ENCODE data around the gene VPS29. TPM values are rescaled to one million over a fixed set of nuclear protein-coding genes. Genes with fewer than 3 reads are reported as not detected.

VPS29 gene
- total and polyA plus RNA-seq, 2 of the 4 experiments (the other 2 are of a cell fraction), result 122 to 150 TPM

DNA sequence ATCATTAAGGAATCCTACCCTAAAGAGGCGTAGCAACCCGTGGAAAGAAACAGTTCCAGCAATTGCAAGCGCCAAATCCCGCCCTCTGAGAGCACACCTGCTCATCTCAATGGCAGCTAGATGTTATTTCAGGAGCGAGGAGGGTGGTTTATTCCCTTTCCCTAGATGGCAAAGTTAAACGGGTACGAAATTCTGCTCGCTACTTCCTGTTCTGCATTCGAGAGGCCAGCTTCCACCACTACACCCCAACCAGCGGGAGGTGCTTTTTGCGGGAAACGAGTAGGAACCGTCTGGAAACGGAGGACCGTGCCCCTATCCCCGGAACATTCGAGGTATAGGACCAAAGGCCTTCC is 536 bp downstream of the VPS29 start:
- Histone ChIP-seq H3K79me1 (ENCODE audit: low read depth in 1 of 2, low read length in 2 of 2) (peaks cover 7 to 20% of the 10 kb centered on the region in 2 experiments; a peak in 2 of 4 replicates), H3K18ac (ENCODE audit: low read depth, low read length) (no peak overlapping the region), H3K27ac (ENCODE audit: insufficient read depth, low read length) (peak overlapping the region; percentile 71), H3K4me1 (ENCODE audit: control insufficient read depth, insufficient read depth, low read length) (no peaks in the 10 kb centered on the region), H4K20me1 (ENCODE audit: insufficient read depth, low read length) (peaks cover 2% of the 10 kb centered on the region), H3K4ac (ENCODE audit: low read depth, low read length) (peak overlapping the region; percentile 69; the same call in 1 of the 2 replicates), H3K9ac (ENCODE audit: low read depth, low read length) (peak overlapping the region; percentile 73), H4K5ac (ENCODE audit: low read depth, low read length) (no peak overlapping the region), H2BK15ac (ENCODE audit: low read depth, low read length) (no peak overlapping the region), H3K23ac (ENCODE audit: low read depth, low read length) (peak overlapping the region; percentile 7), H4K91ac (ENCODE audit: insufficient read depth, low read depth, low read length) (peak overlapping the region; percentile 53), H2AFZ (replicated peaks; ENCODE audit: low read length, poor library complexity) (peak overlapping the region; percentile 93), H3K14ac (replicated peaks; ENCODE audit: low read depth, low read length) (peak overlapping the region; percentile 18; the same call in 1 of the 2 replicates), H2BK5ac (ENCODE audit: low read depth, low read length, poor library complexity, severe bottlenecking) (peak overlapping the region; percentile 43), H4K8ac (ENCODE audit: low read depth in 2 of 2, low read length in 2 of 2) (peak overlapping the region; percentile 56 to 76), H2BK20ac (ENCODE audit: low read depth, low read length) (no peak overlapping the region), H3K4me2 (ENCODE audit: low read depth, low read length) (peak overlapping the region; percentile 82), H3K36me3 (ENCODE audit: control insufficient read depth, insufficient read depth, low read length) (no peaks in the 10 kb centered on the region), H2AK5ac (ENCODE audit: low read depth, low read length) (peak overlapping the region; percentile 61; the same call in 1 of the 2 replicates), H2AK9ac (replicated peaks; ENCODE audit: low read depth, low read length, poor library complexity) (peak overlapping the region; percentile 91), H3K4me3 (ENCODE audit: insufficient read depth, low read depth, low read length) (peak overlapping the region; percentile 77), H3K56ac (ENCODE audit: extremely low read depth, insufficient read depth, low read length) (peak overlapping the region; percentile 56; the same call in 1 of the 2 replicates), H3K9me1 (ENCODE audit: insufficient read depth, low read length) (peaks cover 3% of the 10 kb centered on the region), H3K9me3 (ENCODE audit: control insufficient read depth, insufficient read depth, low read length) (no peaks in the 10 kb centered on the region), H2BK120ac (ENCODE audit: low read depth, low read length) (no peak overlapping the region), H3K27me3 (ENCODE audit: control insufficient read depth, insufficient read depth, low read length) (no peaks in the 10 kb centered on the region)
- WGBS, 2 experiments (ENCODE audit: extremely low coverage in 2 of 2, insufficient read length in 1 of 2), result 0% methylated on average over 3 of the region's 17 CpGs; no CpG with 5 or more reads in 1 of the 2 experiments
- intact Hi-C loops (cut with micrococcal nuclease) (loop anchor here (5.0 kb wide), 1 partner anchor 386 kb away; no protein-coding TSS in a partner anchor), in situ Hi-C loops (cut with MboI; ENCODE audit: low sequenced_read_pairs) (no loop called here), dilution Hi-C loops (cut with HindIII; ENCODE audit: low sequenced_read_pairs, unreplicated experiment) (no loop called here)
- ChIA-PET CTCF (interaction anchor here (0.6 to 1.0 kb wide), 2 partner anchors 20 to 21 kb away, joined by 4 read pairs; no protein-coding TSS in a partner anchor), POLR2A (ENCODE audit: unreplicated experiment) (no interaction called here)
- no peak for TF ChIP-seq NFE2L2 (IDR thresholded peaks at IDR 0.05; ENCODE audit: low read depth, low read length)
- no peak for TF ChIP-seq MAFK (IDR thresholded peaks at IDR 0.05; ENCODE audit: low read depth, low read length)
- TF ChIP-seq, protein P1, sequence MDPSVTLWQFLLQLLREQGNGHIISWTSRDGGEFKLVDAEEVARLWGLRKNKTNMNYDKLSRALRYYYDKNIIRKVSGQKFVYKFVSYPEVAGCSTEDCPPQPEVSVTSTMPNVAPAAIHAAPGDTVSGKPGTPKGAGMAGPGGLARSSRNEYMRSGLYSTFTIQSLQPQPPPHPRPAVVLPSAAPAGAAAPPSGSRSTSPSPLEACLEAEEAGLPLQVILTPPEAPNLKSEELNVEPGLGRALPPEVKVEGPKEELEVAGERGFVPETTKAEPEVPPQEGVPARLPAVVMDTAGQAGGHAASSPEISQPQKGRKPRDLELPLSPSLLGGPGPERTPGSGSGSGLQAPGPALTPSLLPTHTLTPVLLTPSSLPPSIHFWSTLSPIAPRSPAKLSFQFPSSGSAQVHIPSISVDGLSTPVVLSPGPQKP (IDR thresholded peaks at IDR 0.05; ENCODE audit: borderline replicate concordance, low read depth, low read length), result no peak
- TF ChIP-seq MXI1 (IDR thresholded peaks at IDR 0.05; ENCODE audit: borderline replicate concordance, low read depth, low read length), result no peak
- no peak for TF ChIP-seq CHD1 (IDR thresholded peaks at IDR 0.05; ENCODE audit: low read depth, low read length)
- no peak for TF ChIP-seq MAZ (IDR thresholded peaks at IDR 0.05; ENCODE audit: borderline replicate concordance, low read depth, low read length)
- TF ChIP-seq, protein P2, sequence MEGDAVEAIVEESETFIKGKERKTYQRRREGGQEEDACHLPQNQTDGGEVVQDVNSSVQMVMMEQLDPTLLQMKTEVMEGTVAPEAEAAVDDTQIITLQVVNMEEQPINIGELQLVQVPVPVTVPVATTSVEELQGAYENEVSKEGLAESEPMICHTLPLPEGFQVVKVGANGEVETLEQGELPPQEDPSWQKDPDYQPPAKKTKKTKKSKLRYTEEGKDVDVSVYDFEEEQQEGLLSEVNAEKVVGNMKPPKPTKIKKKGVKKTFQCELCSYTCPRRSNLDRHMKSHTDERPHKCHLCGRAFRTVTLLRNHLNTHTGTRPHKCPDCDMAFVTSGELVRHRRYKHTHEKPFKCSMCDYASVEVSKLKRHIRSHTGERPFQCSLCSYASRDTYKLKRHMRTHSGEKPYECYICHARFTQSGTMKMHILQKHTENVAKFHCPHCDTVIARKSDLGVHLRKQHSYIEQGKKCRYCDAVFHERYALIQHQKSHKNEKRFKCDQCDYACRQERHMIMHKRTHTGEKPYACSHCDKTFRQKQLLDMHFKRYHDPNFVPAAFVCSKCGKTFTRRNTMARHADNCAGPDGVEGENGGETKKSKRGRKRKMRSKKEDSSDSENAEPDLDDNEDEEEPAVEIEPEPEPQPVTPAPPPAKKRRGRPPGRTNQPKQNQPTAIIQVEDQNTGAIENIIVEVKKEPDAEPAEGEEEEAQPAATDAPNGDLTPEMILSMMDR (conservative IDR thresholded peaks at IDR 0.05; ENCODE audit: low read depth, low read length), result no peak
- no peak for TF ChIP-seq RCOR1 (IDR thresholded peaks at IDR 0.05; ENCODE audit: insufficient replicate concordance, low read length)
- TF ChIP-seq POLR2A (IDR thresholded peaks at IDR 0.05; ENCODE audit: low read depth, low read length), result no peak
- no peak for TF ChIP-seq CEBPB (IDR thresholded peaks at IDR 0.05; ENCODE audit: low read depth, low read length)
- TF ChIP-seq FOS (IDR thresholded peaks at IDR 0.05; ENCODE audit: low read depth, low read length), result no peak
- no peak for TF ChIP-seq BHLHE40 (IDR thresholded peaks at IDR 0.05; ENCODE audit: low read depth, low read length)
- no peak for TF ChIP-seq RAD21 (IDR thresholded peaks at IDR 0.05; ENCODE audit: low read length)
- TF ChIP-seq, protein P3, sequence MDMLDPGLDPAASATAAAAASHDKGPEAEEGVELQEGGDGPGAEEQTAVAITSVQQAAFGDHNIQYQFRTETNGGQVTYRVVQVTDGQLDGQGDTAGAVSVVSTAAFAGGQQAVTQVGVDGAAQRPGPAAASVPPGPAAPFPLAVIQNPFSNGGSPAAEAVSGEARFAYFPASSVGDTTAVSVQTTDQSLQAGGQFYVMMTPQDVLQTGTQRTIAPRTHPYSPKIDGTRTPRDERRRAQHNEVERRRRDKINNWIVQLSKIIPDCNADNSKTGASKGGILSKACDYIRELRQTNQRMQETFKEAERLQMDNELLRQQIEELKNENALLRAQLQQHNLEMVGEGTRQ (IDR thresholded peaks at IDR 0.05; ENCODE audit: low read depth, low read length), result no peak
- TF ChIP-seq SMC3 (IDR thresholded peaks at IDR 0.05; ENCODE audit: low read depth, low read length), result no peak
- TF ChIP-seq RFX5 (IDR thresholded peaks at IDR 0.05; ENCODE audit: low read depth, low read length), result no peak
- peak; percentile 31 for DNase-seq
- BruUV-seq (replicated peaks), result no TSS peak
- peak; percentile 38 for ATAC-seq (ENCODE audit: low read depth)

All from IMR-90 (cell line).